HT1080 (cell line): Measurements from ENCODE around the gene EML5. TPM values are rescaled to one million over a fixed set of nuclear protein-coding genes. Genes with fewer than 3 reads are reported as not detected.
A peak's percentile ranks its signal among the peaks of the same experiment; 100 is the strongest.
"Not testable (repeated sequence)": the region's sequence is repeated elsewhere in the genome, so short reads cannot be mapped to it uniquely, and the experiment has no call there.

Source experiments
- DNase-seq: peaks from one replicate; pipeline ENCODE4 v3.0.0-alpha.2; 2015; ENCODE audit warnings: low read depth
- polyA plus RNA-seq, 2 experiments: library from polyadenylated mRNA; depleted of rRNA; stranded (reverse); fragments of >200 nt; gene quantifications; 2 replicates each; pipeline ENCODE4 v1.2.3, GENCODE V29; 2015
- total RNA-seq: library from RNA; depleted of rRNA; stranded (reverse); fragments of >200 nt; shearing (Covaris generic); gene quantifications from 2 replicates; pipeline ENCODE4 v1.2.3, GENCODE V29; 2014; rRNA removed

Gene EML5
- total RNA-seq = 1.5 and 2.0 TPM in 2 replicates
- polyA plus RNA-seq (2015; cell fraction: cytosol; rRNA removed) = 0.37 and 0.55 TPM in 2 replicates
- polyA plus RNA-seq (2015; cell fraction: nucleus; rRNA removed) = 1.6 and 11.7 TPM in 2 replicates

DNA sequence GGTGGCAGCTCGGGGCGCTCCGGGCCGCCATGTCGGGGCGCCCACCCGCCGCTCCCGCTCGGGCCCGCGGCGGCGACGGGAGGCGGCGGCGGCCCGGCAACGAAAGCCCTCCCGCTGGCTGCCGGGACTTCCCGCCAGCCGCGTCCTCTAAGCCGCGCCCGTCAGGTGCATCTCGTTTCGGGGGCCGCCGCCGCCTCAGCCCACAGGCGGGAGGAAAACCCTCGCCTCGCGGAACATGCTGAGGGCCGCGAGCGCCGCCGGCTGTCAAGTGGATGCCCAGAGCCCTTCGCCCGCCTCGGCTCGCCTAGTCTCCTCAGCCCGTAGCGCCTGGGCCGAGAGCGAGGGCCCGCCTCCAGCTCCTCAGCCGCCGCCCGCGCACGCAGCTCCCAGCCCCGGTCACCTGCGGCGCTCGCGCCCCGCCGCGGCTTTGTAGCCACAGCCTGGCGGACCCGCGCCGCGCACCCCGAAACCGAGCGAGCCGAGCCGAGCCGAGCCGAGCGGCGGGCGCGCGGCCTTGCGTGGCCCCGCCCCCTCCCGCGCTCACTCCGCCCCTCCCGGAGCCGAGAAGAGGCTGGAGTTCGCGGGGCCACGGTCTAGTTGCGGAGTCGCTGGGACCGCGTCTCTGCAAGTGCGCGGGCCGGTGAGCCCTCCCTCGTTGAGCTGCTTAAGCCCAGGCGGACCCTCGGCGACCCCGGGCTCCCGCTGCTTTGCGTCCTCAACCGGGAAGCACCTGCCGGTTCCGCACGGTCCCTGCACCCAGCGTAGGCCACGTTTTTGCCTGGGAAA is at the start of gene EML5:
Gene EML5 (minus strand): TSS at position 481 of the 786 bp plus-strand sequence. CDS start 450 bp downstream, at position 31.
- DNase-seq = peak; percentile 77

DNA sequence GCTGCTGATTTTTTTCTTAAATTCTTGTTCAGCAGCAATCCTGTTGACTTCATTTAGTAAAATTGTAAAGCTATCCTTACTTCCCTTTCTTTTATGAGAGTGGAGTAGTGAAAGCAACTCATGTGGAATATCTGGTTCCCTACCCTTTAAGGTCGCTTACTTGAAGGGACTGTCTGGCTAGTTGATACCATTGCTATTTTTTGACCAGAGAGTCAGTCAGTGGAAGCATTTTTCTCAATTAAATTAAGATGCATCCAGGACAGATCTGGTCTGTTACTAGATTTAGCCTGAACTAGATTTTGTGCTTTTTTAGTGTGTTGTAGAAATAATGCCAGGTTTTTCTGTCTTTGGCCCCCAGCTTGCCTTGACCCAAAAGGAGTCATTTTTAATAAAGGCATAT is 49.7 kb upstream of the EML5 start:
- DNase-seq = no peak

- peak; percentile 40 for DNase-seq
Measured at GRCh38 chr14:88841741-88842140, 49.0 kb upstream of the EML5 start.

GRCh38 chr14:88840926-88841325 is 48.2 kb upstream of the EML5 start:
- DNase-seq = no peak

GRCh38 chr14:88838015-88838414 is 45.3 kb upstream of the EML5 start:
- no peak for DNase-seq

GRCh38 chr14:88837495-88837894 is 44.7 kb upstream of the EML5 start:
- no peak for DNase-seq

DNA sequence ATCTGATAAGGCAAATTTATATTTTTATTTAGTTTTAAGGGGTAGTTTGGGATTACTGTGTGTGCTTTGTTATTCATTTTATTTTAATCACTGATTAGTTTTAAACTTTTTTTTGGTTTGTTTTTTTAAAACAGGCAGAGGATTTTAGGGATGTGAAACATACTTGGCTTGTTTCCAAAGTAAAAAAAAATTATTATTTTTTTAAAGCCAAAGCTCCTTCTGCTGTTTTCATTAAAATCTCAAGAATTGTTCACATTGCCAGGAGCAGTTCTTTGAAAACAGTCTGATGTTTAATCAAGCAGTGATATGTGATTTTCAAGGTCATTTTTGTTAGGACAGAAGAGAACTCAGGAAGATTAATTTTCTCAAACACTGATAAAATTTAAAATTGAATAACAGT is 42.9 kb upstream of the EML5 start:
- DNase-seq = no peak

DNA sequence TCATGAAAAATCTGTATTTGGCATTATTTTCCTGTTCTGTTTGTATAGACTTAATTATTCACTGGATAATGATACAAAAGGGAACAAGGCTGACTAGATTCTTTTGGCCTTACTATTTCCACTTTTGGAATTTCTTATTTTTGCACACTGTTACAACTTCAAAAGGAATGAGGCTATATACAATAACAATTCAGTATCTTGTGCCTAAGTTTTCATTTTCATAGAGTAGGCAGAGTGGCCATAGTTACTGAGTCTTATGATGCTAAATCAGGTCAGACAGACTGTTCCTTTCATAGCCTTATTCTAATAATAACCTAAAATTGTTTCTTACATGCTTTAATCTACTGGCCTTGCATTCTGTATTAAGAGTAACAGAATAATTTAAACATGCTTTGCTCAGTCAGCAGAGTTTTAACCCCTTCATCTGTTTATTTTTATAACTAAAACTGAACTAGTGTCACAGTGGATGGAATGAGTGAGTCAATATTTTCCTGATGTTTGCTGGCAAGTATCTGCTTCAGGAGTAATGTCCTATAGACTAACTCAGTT is 42.2 kb upstream of the EML5 start:
- peak; percentile 13 for DNase-seq

DNA sequence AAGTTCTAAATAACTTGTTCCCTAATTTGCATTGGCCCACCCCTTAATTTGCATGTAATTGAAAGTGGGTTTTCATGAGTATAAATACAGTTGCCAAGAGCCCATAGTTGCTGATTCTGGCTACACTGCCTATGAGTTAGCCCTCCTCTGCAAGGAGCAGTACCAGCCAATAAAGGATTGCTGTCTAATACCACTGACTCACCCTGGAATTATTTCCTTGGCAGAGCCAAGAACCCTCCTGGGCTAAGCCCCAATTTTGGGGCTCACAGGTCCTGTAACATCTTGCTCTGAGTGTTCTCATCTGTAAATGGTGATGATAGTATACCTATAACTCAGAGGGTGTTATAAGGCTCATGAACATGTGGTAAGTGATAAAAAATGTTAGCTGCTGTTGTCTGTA is 38.5 kb upstream of the EML5 start:
- peak; percentile 80 for DNase-seq

DNA sequence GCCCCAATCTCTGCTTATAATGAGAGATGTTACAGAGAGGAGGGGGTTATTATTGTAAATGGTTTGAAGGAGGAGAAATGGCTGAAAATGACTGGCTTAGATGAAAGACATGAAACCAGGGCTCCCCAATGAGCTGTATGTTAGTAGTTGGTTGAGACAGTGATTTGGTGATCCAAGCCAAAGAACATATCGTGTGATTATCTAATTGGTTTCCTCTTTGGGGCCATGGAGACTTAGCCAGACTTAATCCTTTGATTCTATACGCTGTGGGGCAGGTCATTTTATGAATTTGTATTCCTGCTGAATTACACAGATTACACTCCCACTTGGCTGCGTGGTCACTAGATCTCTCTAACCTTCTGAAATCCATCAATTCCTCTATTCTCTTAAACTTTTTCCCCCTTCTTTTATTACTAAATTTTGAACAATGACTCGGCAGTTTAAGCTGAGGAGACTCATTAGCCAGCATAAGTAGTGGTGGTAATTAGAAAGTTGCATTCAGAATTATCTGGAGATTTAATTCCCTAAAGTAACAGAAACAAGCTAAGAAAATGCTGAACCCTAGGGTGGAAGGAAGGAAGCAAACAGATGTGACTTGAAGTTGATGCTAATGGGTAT is 37.0 kb upstream of the EML5 start:
- DNase-seq = no peak

DNA sequence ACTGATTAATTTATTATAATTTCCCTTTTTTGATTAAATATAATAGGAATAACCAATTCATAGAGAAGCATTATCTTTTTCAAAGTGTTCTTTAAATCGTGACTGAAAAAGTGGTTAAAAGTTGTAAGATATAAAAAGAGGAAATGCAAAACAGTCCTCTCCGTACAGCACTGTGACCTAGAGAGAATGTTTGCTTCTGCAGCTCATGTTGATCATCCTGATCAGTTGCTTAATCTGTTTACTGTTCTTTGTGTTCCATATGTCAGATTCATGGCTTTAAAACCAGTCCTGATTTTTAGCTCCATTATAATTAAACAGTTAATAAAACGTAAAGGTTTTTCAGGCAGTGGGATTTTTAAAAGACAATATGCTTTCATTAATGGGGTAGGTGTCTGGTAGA is 36.4 kb upstream of the EML5 start:
- DNase-seq = no peak

DNA sequence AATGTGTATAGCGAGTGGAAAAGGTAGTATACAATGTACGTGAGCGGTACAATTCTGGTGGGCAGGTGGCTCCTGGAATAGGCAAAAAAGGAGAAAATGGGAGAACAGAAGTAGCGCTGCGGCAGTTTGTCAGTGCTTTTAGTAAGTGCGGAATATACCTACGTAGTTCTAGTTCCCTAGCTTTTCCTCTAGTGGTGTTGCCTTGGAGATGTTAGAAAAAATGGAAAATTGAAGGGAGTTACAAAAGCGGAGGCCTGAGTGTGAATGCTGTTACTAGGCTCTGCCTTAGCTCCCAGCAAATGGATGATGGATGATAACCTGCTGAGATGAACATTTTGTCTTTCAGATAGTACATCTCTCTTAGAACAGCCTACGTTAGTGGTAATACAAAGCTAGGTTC is 32.8 kb upstream of the EML5 start:
- DNase-seq = no peak

DNA sequence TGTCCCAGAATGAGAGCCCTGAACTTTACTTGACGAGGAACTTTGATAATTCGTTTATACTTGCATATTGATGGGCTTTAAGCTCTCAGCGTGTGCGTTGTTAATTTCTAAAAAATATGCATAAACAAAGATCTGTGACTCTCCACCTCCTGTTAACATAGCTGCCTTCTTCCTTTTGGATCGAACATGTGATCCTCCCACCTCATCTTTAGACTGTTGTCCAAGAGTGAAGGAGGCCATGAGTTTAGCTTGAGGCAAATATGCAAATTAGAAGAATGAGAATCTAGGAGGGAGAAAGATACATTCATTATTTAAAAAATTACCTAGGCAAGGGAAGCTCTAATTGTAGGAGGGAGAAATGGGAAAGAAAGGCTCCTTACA is 32.3 kb upstream of the EML5 start:
- no peak for DNase-seq

- peak; percentile 86 for DNase-seq
Measured at GRCh38 chr14:88824314-88825077, 31.7 kb upstream of the EML5 start, which contains the start of gene TTC8. TSS of gene TTC8 (plus strand) at chr14:88824651. CDS start at chr14:88824708, 57 bp downstream.

GRCh38 chr14:88823968-88824313 is 31.2 kb upstream of the EML5 start:
- no peak for DNase-seq

DNA sequence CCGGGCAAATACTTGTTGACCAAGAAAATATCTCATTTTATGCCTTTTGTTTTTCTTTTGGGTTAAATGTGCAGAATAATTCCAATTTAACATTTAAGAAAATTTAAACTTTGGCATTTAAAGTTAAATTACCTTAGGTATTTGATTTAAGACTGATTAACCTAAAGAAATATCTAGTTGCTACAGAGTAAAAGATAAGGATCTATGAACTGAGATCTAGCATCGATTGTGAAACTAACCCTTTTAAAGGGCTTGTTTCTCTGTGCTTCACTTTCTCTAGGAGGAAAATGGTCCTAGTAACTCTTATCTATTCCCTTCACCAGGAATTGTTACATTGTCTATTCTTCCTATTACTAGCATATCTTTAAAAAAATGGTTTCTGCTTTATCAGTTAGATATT is 29.1 kb upstream of the EML5 start:
- no peak for DNase-seq

GRCh38 chr14:88821378-88821777 is 28.6 kb upstream of the EML5 start:
- no peak for DNase-seq

DNA sequence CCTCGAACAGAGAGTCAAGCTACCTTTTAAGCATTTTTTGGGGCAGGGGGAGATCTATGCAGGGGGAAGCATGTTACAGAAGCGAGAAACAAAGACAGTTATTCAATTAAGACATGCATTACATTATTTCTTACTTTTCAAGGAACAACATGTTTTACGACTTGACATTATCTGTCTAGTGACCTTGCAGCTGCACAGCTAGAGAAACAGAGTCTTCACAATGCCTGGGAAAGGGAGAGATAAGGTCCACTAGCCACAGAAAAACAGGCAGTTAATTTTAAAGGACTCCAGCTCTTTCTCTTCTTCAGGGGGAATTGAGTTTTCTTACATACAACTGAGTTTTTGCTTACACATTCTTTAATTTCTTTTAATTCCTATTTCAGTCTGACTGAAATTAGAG is 26.9 kb upstream of the EML5 start:
- not testable (repeated sequence) for DNase-seq

DNA sequence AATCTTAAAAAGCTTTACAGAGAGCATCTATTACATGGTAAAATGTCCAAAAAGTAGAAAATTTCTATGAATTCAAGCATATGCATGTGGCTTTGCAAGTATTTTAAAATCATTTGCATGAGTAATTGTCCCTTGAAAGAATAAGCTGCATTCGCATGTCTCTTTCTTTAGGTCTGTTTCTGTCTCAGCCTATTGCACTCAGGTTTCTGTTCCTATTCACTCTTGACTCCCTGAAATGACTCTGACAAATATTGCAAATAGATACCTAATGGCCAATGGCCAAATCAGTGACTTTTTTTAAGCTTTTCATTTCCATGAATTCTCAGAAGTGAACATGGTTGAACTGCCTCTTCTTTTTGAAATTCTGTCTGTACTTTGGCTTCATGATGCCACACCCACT is 25.3 kb upstream of the EML5 start:
- DNase-seq = no peak

GRCh38 chr14:88815980-88816379 is 23.2 kb upstream of the EML5 start:
- DNase-seq = no peak

DNA sequence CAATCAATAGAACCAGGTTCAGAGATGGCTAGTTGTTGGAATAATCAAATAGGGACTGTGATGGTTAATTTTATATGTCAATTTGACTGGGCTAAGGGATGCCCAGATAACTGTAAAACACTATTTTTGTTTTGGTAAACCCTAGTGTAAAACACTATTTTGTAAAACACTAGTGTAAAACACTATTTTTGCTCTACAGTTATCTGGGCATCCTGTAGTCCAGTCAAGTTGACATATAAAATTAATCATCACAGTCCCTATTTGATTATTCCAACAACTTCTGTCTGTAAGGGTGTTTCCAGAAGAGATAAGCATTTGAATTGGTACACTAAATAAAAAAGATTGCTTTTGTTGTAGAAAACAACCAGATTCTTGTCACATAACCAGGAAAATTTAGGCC is 15.6 kb upstream of the EML5 start:
- DNase-seq = no peak

DNA sequence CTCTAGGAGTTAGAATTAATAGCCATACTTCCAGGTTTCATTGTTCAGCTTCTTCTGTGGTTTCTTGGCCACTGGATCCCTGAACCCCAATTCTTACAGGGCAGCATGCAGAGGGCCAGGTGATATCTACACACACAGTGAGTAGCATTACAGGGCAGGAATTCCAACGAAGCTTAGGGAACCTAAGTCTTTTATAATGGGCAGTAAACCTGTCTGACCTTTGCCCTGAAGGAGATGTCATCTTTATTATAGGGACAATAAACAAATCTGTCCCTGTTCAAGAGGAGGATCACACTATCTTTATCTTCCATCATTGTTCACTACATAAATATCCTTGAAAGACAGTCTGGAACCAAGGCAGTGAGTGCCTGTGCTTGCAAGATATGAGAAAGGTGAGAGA is 11.7 kb upstream of the EML5 start:
- no peak for DNase-seq
